CD4-positive, alpha-beta T cell treated with Interleukin-1 beta for 1 hour (primary cell): ENCODE results near the gene NAXE.

Experiments
- DNase-seq, 2 donors: peaks; one replicate each; pipeline ENCODE4 v3.0.0-alpha.2; 2020 to 2022

NAXE gene

DNA sequence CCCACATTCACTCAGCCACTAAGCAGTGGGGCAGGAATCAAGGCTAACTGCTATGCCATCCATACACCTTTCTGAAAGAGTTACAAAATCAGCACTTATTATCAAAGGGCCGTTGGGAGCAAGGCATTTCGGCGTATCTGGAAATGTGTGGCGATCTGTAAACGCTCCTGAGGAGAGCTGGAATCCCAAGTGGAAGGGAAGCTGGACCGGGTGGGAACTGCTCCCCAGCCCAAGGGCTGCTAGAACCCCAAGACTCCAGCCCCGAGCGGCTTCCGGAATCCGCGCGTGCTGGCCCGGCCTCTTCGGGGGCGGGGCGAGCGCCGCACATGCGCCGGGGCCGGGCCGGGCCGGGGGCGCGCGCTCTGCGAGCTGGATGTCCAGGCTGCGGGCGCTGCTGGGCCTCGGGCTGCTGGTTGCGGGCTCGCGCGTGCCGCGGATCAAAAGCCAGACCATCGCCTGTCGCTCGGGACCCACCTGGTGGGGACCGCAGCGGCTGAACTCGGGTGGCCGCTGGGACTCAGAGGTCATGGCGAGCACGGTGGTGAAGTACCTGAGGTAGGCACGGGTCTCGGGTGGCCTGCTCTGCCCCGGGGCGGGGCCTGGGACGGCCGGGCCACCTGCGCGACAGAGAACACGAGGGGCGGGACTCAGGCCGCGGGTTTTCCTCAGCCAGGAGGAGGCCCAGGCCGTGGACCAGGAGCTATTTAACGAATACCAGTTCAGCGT, at the start of gene NAXE:
TSS of gene NAXE (plus strand) at position 345 of the 726 bp plus-strand sequence. CDS start at position 374, 29 bp downstream.
- DNase-seq: peak; percentile 64 to 68

DNA sequence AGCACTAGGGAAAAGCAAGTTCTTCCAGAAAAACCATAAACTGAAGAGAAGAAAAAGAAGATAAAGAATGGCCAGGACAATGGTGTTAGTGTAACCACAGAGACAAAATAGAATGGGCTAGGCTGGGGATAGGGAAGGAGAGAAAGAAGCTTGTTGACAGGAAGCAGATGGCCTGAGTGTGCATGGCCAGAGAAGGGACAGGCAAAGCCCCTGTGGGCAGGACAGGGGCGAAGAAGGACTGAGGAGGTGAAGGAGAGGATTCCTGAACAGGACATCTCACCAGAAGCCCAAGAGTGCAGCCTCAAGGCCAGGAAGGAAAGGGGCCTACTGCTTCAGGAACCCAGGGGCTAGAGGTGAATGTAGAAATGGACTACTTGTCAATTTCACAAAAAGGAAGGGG, 48.5 kb upstream of the NAXE start:
- no peak for DNase-seq

DNA sequence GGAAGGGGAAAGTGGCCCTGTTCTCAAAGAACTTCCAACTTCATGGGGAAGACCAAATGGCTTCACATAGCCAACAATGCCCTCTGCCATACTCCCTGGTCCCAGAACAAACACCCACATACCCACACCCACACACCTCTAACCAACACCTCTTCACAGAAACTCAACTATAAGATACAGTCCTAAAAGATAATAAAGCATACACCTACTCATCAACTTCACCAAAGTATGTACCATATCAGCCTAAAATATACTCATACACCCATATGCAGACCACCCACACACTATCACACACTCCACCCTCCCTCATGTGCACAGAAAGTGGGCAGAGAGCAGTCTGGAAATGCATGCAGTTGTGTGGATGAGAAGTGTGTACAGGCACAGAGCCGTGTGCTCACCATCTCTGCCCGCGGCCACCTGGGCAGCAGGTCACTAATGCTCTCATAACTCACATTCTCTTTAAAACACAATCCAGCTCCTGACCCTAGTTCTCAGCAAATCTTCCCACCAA, 46.9 kb upstream of the NAXE start:
- no peak for DNase-seq

DNA sequence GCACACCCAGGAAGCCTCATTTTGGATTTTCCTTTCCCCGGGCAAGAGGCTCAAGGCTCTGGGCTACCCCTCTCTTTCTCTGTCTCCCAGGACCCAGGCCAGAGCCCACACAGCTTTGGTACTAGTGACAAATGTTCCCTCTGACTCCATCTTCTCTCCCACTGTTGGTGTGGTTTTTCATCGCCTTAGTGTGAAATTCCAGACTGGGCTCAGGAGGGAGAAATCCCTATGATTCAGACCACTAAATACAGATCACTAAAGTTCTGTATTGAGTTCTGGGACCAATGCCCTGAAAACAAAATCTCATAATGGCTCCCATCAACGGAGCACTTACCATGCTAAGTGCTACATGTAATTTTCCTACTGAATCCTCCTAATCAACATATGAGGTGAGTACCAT, 45.3 kb upstream of the NAXE start:
- DNase-seq: no peak

DNA sequence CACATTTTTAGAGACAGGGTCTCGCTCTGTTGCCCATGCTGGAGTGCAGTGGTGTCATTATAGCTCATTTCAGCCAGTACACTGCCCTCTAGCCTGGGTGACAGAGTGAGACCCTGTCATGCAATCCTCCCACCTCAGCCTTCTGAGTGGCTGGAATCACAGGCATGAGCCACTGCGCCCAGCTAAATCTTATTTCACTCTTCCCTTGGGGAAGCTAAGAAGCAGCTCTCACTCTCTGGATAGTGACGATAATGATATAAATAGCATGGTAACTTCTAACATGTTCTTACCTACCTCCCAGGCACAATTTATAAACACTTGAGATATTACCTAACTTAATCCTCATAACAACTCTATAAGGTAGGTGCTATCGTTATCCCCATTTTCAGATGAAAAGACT, 44.1 kb upstream of the NAXE start:
- no peak for DNase-seq

DNA sequence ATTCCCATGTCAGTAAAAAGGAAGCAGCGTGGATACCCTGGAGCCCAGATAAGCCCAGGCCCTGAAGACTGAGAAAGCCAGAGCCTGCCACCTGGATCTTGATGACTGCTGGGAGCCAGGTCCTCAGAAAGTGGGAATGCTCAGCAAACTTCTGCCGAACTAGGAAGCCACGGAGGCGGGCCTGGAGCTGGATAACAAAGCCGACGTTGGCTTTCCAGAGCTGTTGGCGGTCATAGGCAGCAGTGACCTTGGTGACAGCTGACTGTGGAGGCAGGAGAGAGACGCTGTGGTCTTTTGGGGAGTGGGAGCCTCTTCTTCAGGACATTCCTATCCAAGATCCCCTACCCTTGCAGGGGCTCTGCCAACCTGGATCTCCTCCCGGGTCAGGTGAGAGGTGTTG, 43.6 kb upstream of the NAXE start:
- DNase-seq: no peak

DNA sequence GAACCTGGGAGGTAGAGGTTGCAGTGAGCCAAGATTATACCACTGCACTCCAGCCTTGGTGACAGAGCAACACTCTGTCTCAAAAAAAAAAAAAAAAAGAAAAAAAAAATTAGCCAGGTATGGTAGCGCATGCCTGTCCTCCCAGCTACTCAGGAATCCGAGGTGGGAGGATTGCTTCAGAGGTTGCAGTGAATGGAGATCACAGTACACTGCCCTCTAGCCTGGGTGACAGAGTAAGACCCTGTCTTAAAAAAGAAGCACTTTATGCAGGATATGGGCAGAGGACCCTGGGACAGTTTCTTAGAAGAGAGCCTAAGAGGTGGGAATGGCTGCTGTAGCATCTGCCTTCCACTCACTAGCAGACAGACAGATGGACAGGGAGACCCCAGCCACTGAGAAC, 42.2 kb upstream of the NAXE start:
- no peak for DNase-seq

DNA sequence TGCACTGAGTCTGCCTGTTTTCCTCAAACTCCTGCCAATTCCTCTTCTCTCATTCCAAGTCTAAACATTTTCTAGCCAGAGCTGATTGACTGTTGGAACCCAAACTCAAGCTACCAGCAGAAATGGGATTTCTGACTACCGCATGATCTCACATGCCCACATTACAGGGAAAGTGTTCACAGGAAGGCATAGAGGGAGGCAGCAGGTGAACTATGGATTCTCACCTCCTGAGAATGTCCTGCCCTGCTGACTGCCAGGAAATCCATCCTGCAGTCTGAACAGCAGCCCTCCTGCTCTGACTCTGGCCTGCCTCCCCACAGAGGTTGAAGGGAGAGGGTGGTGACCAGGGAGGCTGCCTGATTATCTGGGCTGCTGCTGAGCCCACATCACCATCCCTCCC, 41.7 kb upstream of the NAXE start:
- DNase-seq: no peak

DNA sequence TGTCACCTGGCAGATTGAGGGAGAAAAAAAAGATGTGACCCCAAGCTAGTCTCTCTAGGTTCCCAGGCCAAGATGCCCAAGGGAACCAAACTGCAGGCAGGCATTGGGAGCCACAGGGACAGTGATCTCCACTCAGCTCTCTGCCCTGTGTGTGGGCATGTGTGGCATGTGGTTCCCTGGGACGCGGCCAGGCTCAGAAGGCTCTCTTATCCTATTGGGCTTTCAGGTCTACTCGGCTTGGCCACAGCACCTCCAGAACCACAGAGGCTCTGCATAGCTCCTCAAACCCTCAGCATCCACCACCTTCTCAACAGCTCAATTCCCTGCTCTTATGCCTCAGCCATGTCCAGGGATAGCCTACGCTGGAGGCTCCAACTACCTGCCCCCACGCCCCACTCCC, 41.2 kb upstream of the NAXE start:
- no peak for DNase-seq

DNA sequence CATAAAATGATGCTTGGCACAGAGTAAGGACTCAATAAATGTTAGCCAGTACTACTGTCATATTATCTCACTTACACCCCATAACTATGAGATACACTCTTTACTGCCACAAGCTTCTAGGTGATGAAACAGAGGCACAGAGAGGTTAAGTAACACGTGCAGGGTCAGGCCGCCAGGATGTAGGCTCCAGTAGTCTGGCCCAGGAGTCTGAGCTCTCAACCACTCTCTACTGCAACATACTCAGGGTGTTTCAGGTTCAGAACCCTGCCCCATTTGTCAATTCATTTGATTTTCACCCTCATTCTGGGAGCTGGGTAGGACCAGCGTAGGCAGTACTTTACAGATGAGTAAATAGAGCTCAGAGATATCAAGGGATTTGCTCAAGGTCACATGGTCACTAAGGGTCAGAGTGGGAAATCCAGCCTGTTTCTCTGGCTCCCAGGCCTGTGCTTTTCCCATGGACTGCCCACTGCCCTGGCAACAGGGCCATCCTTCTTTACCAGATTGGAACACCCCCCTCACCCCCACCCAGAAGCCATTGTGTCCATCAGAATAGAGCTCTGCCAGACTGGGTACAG, 40.4 kb upstream of the NAXE start:
- no peak for DNase-seq

DNA sequence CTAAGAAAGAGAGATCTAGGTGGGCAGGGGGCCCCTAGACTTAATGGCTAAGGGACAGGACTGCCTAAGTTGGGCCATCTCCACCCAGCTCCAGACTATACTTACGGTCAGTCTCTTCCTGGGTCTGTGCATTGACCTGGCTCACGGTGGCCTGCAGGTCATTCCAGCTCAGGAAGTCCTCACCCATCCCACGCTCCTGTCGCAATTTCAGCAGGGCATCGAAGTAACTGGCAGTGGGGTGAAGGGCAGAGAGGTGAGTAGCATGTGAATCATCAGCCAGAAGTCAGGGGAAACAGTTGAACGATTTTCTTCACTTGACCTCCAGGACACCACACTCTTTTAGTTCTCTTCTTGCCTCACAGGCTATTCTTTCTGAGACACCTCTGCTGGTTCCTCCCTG, 39.7 kb upstream of the NAXE start:
- DNase-seq: peak in 1 of 2 donors; percentile 41

DNA sequence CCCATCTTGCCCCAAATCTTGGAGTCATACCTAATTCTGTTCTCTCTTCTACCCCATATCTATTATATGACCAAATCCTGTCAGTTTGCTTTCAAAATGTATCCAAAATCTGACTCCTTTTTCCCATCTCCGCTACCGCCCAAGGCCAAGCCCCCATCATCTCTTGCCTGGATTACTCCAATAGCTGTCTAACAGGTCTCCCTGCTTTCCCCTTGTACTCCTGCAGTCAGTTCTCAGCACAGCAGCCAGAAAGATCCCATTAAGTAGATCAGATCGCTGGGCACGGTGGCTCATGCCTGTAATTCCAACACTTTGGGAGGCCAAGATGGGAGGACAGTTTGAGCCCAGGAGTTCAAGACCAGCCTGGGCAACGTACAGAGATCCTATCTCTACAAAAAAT, 39.1 kb upstream of the NAXE start:
- no peak for DNase-seq

DNA sequence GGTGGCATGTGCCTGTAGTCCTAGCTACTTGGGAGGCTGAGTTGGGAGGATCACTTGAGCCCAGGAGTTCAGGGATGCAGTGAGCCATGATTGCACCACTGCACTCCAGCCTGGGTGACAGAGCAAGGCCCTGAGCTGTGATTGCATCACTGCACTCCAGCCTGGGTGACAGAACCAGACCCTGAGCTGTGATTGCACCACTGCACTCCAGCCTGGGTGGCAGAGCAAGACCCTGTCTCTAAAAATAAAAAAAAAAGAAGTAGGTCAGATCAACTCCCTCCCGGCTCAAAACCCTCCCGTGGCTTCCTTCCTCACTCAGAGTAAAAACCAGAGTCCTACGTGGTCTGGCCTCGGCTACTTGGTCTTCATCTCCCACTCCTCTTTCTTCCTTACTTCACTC, 38.6 kb upstream of the NAXE start:
- DNase-seq: peak; percentile 3 to 74

DNA sequence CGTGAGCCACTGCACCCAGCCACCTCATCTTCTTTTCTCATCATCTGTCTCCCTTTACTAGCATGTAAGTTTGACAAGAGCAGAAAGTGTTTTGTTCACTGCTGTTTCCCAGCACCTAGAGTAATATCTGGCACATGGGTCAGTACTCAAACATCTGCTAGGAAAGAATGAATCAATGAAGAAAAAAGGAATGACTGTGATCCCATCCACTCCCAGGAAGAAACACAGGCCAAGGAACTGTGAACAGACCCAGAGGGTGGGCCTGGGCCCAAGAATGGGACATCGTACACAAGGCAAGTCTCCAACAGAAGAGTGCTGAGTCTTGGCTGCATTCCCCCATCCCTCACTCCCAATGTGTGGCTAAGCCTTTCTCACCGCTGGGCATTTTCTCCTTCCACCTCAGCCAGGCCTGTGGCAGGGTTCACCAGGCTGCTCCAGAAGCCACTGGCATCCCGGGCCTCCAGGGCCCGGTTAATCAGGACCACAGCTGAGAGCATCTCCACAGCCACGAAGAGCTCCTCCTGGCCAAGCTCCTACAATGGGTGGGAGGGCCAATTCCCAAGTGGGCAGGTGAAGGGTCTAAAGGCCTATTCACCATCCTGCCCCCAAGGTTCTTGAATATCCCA, 37.6 kb upstream of the NAXE start:
- DNase-seq: no peak

DNA sequence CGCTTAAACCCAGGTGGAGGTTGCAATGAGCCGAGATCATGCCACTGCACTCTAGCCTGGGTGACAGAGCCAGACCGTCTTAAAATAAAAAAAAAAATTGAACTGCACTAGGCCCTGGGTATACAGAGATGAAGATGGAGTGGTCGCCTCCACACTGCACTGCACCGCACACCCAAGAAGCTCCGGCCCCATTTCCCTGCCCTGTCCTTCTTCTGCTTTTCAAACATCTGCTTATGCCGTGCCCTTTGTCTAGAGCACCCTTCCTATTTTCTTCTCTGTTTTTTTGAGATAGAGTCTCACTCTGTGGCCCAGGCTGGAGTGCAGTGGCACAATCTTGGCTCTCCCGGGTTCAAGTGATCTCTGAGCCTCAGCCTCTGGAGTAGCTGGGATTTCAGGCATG, 36.6 kb upstream of the NAXE start:
- no peak for DNase-seq

DNA sequence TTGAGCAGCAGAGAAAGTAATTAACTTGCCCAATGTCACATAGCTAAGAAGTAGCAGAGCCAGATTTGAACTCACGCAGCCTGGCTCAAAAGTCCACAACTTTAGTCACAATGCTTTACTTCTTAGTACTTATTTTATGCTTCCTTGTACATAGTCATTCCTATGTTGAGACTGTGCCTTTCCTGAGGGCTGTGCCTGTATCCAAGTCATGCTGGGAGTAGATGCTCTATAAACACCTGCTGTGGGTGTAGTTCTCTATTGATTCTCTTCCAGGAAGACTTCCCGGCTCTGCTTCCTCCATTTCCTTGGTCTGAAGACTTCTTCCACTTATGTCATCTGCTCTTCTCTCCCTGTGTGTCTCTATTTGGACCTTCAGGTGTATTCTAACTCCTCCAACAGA, 35.9 kb upstream of the NAXE start:
- DNase-seq: no peak

DNA sequence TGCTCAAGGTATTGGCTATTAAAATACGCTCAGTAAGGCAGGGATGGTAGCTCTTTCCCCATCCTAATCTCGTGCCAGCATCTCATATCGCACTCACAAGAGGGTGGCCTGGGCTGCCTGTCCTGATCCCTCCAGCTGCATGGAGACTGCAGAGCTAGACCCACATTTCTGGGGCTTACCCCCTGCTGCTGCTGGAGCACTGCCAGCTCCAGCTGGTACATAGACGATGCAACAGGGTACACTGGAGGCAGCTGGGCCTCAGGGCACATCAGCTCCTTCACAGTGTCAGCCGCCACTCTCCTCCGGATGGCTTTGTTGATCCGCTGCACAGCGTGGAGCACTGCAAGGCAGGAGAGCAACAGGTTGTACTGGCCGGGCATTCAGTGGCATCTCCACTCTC, 35.2 kb upstream of the NAXE start:
- no peak for DNase-seq

DNA sequence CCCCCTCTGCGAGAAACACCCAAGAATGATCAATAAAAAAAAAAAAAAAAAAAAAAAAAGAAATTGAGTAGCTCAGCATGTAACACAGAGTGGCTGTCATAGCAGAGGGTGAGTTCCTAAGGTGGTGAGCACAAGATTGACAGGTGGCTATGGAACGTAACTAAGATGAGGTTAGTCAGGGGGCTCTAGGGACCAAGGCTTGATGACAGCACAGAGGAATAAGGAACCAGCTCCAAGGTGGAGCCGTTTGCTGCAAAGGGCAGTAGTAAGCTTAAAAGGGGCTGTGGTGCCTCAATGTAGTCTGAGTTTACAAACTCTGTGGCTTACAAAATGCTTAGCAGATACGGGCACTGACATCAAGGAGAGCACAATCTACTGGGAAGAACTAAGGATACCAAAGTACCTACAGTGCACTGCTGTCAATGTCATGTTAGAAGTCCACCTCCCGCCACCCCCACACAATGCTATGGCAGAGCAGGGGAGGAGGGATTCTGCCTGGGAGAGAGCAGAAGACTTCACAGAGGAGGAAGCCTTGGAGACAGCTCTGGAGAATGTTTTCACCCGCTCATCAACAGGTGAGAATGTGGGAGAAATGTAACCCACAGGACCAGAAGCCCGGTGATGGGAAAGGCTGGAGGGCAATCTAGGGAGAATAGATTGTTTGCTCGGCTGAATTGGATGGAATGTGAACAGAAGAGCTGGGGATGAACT, 32.3 kb upstream of the NAXE start:
- DNase-seq: no peak

DNA sequence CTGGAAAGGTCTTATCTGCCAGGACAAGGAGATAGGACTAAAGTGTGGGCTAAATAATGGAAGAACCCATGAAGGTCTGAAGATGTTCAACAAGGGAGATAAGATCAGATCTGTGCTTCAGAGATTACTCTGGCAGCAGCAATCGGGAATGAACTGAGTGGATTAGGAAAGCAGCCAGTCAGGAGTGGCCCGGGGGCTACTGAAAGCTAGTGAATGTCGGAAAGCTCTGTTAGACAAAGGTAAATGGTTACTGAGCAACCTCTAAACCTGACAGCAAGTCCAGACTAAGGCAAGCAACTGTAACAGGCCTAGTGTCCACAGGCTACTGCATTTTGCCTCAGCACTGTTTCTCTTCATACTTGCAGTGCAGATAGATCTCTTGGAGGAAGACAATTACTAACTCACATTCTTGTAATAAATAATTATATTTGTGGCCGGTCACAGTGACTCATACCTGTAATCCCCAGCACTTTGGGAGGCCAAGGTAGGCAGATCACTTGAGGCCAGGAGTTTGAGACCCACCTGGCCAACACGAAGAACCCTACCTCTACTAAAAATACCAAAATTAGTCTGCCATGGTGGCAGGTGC, 31.7 kb upstream of the NAXE start:
- DNase-seq: no peak

DNA sequence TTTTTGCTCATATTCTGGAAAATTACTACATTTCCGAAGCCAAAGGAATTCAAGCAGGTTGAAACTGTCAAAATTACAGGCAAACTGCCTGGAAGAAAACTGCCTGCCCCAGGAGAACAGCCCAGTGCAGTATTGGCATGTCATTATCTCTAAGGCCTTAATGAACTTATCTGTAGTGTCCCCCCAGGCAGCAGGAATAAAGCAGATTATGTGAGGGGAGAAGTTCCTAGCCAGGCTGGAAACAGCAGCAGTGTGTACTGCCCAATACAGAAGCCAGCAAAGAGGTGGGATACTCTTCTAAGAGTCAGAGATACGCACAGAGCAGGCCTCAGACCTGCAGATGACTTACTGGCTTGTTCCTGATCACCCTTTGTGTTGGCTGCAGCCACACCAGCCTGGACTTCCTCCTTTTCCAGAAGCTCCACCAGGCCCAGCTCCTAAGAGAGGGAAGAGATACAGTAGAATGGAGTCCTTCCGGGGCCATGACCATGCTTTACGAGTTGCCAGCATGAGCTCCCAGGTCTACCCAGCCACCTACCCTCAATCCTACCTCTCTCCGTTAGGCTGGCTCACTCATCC, 30.9 kb upstream of the NAXE start:
- DNase-seq: no peak

DNA sequence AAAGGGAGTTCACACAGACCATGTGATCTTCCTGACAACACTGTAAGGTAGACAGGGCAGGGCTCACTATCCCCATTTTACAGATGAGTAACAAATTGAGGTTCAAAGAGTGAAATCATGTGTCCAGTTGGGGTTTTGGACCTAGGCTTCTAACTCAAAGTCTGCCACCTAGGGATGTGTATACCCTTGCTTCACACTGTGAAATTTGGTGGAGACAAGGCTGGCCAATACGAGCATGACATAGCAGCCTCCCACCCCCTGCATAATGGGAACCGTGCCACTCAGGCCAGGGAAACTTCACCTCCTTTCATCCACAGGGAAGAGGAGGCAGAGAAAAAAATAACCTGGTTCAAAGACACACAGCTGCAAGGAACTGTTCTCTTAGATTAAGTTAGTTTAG, 26.1 kb upstream of the NAXE start:
- DNase-seq: no peak

DNA sequence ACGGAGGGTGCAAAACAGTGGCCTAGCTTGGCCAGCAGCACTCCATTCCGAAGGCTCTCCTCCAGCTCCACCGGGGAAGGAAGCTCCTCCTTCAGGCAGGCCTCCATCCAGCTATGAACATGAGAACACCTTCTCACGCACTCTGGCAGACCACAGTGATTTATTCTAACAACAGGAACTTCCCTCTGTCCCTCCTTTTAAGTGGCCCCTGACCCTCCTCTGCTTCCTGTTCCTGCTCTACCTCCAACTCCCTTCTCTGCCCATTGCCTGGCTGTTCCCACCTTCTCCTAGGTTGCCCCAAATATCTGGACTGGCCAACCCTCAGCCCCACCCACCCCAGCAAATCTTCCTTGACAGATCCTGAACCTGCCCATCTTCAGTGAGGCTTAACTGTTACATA, 25.1 kb upstream of the NAXE start:
- no peak for DNase-seq

DNA sequence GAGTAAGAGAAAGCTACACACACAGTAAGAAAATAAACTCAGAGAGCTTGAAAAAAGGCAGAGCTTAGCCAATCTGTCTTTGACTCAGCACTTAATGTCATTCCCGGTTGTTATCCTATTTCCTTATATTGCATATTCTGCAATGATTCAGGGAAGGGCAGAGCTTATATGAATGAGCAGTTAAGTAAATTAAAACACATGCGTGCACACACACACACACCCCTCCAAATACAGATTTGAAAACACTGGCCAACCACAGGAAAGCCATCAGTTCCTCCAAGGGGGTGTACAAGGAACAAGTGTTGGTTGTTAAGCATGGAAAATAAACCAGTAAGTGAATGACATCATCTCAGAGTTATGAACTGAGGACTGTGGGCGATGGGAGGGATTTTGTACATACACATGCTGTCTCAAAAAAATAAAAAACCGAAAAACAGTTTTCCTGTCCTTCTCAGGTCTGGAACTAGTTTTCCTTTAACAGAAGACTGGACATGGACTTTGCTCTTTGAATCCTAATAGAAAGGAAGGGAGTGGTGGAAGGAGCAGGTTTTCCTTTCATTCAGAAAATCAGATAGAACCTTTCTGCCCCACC, 20.2 kb upstream of the NAXE start:
- DNase-seq: no peak
